ENCODE results near the gene SRCAP.

The SRCAP gene

GRCh38 chr16:30698816-30699614 lies at the start of gene SRCAP:
TSS of gene SRCAP (plus strand) at chr16:30699171. CDS start at chr16:30700825, 1,654 bp downstream.
- DNase-seq (ENCODE audit: low read depth in 2 of 2): peak; percentile 83 to 87

GRCh38 chr16:30649725-30650368 lies 49.1 kb upstream of the SRCAP start:
- no peak for DNase-seq (ENCODE audit: low read depth in 2 of 2)

GRCh38 chr16:30650369-30651123 lies 48.4 kb upstream of the SRCAP start, which contains the start of gene PRR14:
TSS of gene PRR14 (plus strand) at chr16:30650960. CDS start at chr16:30651646, 686 bp downstream.
- DNase-seq (ENCODE audit: low read depth in 2 of 2): peak; percentile 94 to 97

GRCh38 chr16:30651124-30652004 lies 47.6 kb upstream of the SRCAP start:
- peak; percentile 58 to 62 for DNase-seq (ENCODE audit: low read depth in 2 of 2)

GRCh38 chr16:30652005-30652296 lies 47.0 kb upstream of the SRCAP start:
- DNase-seq (ENCODE audit: low read depth in 2 of 2): no peak

- DNase-seq (ENCODE audit: low read depth in 2 of 2): no peak
Observed at GRCh38 chr16:30652718-30653117, 46.3 kb upstream of the SRCAP start.

GRCh38 chr16:30654856-30655255 lies 44.1 kb upstream of the SRCAP start:
- no peak for DNase-seq (ENCODE audit: low read depth in 2 of 2)

- DNase-seq (ENCODE audit: low read depth in 2 of 2): no peak
Observed at GRCh38 chr16:30655815-30656347, 43.1 kb upstream of the SRCAP start.

GRCh38 chr16:30656388-30656787 lies 42.6 kb upstream of the SRCAP start:
- no peak for DNase-seq (ENCODE audit: low read depth in 2 of 2)

GRCh38 chr16:30656974-30657865 lies 41.8 kb upstream of the SRCAP start:
- no peak for DNase-seq (ENCODE audit: low read depth in 2 of 2)

- DNase-seq (ENCODE audit: low read depth in 2 of 2): peak; percentile 100
Observed at GRCh38 chr16:30657866-30658730, 40.9 kb upstream of the SRCAP start, which contains the start of gene FBRS. TSS of gene FBRS (plus strand) at chr16:30658431. CDS start at chr16:30659519, 1,088 bp downstream.

GRCh38 chr16:30658731-30659506 lies 40.1 kb upstream of the SRCAP start:
- DNase-seq (ENCODE audit: low read depth in 2 of 2): peak in 1 of 2 donors; percentile 93

GRCh38 chr16:30659507-30660423 lies 39.2 kb upstream of the SRCAP start:
- DNase-seq (ENCODE audit: low read depth in 2 of 2): peak; percentile 15 to 38

GRCh38 chr16:30660424-30661261 lies 38.3 kb upstream of the SRCAP start:
- DNase-seq (ENCODE audit: low read depth in 2 of 2): peak; percentile 64 to 67

GRCh38 chr16:30662449-30662848 lies 36.5 kb upstream of the SRCAP start:
- DNase-seq (ENCODE audit: low read depth in 2 of 2): no peak

GRCh38 chr16:30663038-30663437 lies 35.9 kb upstream of the SRCAP start:
- no peak for DNase-seq (ENCODE audit: low read depth in 2 of 2)

Measured in activated CD4-positive, alpha-beta T cell treated with anti-CD3 and anti-CD28 coated beads for 24 hours (primary cell).